ENCODE results near the gene NFIB. TPM values are rescaled to one million over a fixed set of nuclear protein-coding genes. Genes with fewer than 3 reads are reported as not detected.

Gene NFIB
- total RNA-seq, 1 experiment from 2014 or later = 14.3 TPM

GRCh38 chr9:14198841-14199455 lies 115.0 kb downstream of the NFIB start:
- 0 out of 2 replicates have a peak, but pooled peaks cover 1% of the 10 kb centered on the region for H3K79me2 ChIP-seq (ENCODE audit: insufficient read depth, low read length)
- no peak overlapping the region for H2AFZ ChIP-seq (ENCODE audit: low read length)

More at GRCh38 chr9:14198841-14199455, 115.0 kb downstream of the NFIB start:
- Histone ChIP-seq H3K27ac (ENCODE audit: insufficient read length, low read depth, low read length) (no peak overlapping the region), H3K79me1 (ENCODE audit: insufficient read depth, low read depth, low read length, poor library complexity, severe bottlenecking) (no peaks in the 10 kb centered on the region), H4K5ac (ENCODE audit: insufficient read length, low read depth, low read length) (no peak overlapping the region), H3T11ph (ENCODE audit: low read length) (no peak overlapping the region), H4K8ac (replicated peaks; ENCODE audit: insufficient read length, low read depth, low read length) (no peak overlapping the region), H2BK15ac (ENCODE audit: low read depth, low read length) (no peak overlapping the region), H3K4me2 (ENCODE audit: insufficient read depth, insufficient read length, low read length) (no peak overlapping the region), H2BK120ac (ENCODE audit: low read depth, low read length, poor library complexity, severe bottlenecking) (no peak overlapping the region), H2BK20ac (ENCODE audit: low read depth, low read length, poor library complexity, severe bottlenecking) (no peak overlapping the region), H3K27me3 (ENCODE audit: insufficient read depth, low read length) (no peaks in the 10 kb centered on the region), H3K14ac (ENCODE audit: insufficient read depth, low read length) (no peak overlapping the region), H3K4me1 (ENCODE audit: insufficient read depth, low read length) (peaks cover 4% of the 10 kb centered on the region; the same call in 1 of the 2 replicates), H3K23me2 (ENCODE audit: insufficient read length, low read depth, low read length, poor library complexity, severe bottlenecking) (no peaks in the 10 kb centered on the region), H4K91ac (ENCODE audit: insufficient read length, low read depth, low read length) (no peak overlapping the region), H2BK12ac (ENCODE audit: insufficient read length, low read depth, low read length) (no peak overlapping the region), H3K9ac (ENCODE audit: extremely low read depth, insufficient read length, low read length) (no peak overlapping the region), H3K18ac (ENCODE audit: insufficient read length, low read depth, low read length) (no peak overlapping the region), H3K4ac (ENCODE audit: low read depth, low read length) (no peak overlapping the region), H4K20me1 (ENCODE audit: control insufficient read depth, insufficient read depth, insufficient read length) (no peaks in the 10 kb centered on the region), H2AK5ac (ENCODE audit: insufficient read length, low read length) (no peak overlapping the region), H3K9me3 (ENCODE audit: control insufficient read depth, low read depth, low read length) (no peaks in the 10 kb centered on the region), H3K23ac (ENCODE audit: insufficient read length, low read depth, low read length) (no peak overlapping the region), H2BK5ac (ENCODE audit: insufficient read length, low read length) (no peak overlapping the region), H3K56ac (ENCODE audit: insufficient read length, low read depth, low read length) (no peak overlapping the region)
- no peak for DNase-seq
- Mint-ChIP-seq H3K4me3 (no peak overlapping the region), H3K4me1 (peaks cover 15 to 16% of the 10 kb centered on the region in 2 experiments), H3K27me3 (ENCODE audit: low read depth) (no peaks in the 10 kb centered on the region; the same call in 1 of the 2 replicates), H3K36me3 (ENCODE audit: insufficient read depth in 1 of 3, low read depth in 3 of 3) (no peaks in the 10 kb centered on the region), H3K27ac (no peak overlapping the region), H3K9me3 (no peaks in the 10 kb centered on the region)
- TF ChIP-seq CTCF (conservative IDR thresholded peaks at IDR 0.05) = no peak
- WGBS (ENCODE audit: extremely low coverage, insufficient read length, low lambda C conversion rate) = no CpG with 5 or more reads among the region's 6 CpGs

Data from H9 (cell line).